B cell (primary cell): ENCODE measurements around the gene ZBTB21. TPM values are rescaled to one million over a fixed set of nuclear protein-coding genes. Genes with fewer than 3 reads are reported as not detected.

Experiments
- ATAC-seq: fragments of 200-7000 bp; cut with Tn5 transposase; one replicate; pipeline ENCODE4 v1.10.0; 2021; ENCODE audit warnings: low read depth, mild to moderate bottlenecking, moderate number of reproducible peaks, moderate library complexity
- CTCF ChIA-PET: fragments of 350-600 bp; sonication (Branson Sonifier 250); formaldehyde crosslinking; loops from one replicate; lab custom pipeline; 2021; ENCODE audit warnings: antibody characterized with exemption, inconsistent platforms; lab: Charles Lee
- POLR2A ChIA-PET: fragments of 350-600 bp; sonication (Branson Sonifier 250); formaldehyde crosslinking; loops from one replicate; lab custom pipeline; 2021; ENCODE audit warnings: antibody characterized with exemption; lab: Charles Lee
- DNase-seq: peaks from one replicate; pipeline ENCODE4 v3.0.0; 2013
- H2AFZ ChIP-seq: 2 replicates; pipeline ENCODE4 v1.6.1; 2012; ENCODE audit warnings: mild to moderate bottlenecking, low read depth, low read length; ENCODE audit not compliant: insufficient read depth, poor library complexity, severe bottlenecking
- H3K27ac ChIP-seq, 2 donors: 1 replicate in 1 of 2; 2 replicates in 1 of 2; pipeline ENCODE4 v1.5.1; 2012 to 2013; ENCODE audit warnings: low read length in 2 of 2, mild to moderate bottlenecking in 2 of 2, moderate library complexity in 1 of 2
- H3K27me3 ChIP-seq, 4 experiments: fragments of 200-600 bp in 1 of 4; sonication (generic) in 1 of 4; replicated peaks in 1 of 4; 1 replicate in 2 of 4; 2 replicates in 2 of 4; pipeline versions ENCODE4 v1.6.1 to v1.7.0; 2013 to 2016; ENCODE audit warnings: low read length in 3 of 4, mild to moderate bottlenecking in 2 of 4, mixed read lengths in 1 of 4, moderate library complexity in 1 of 4; ENCODE audit not compliant: insufficient read depth in 4 of 4, control insufficient read depth in 3 of 4; ENCODE audit errors: control extremely low read depth in 1 of 4
- H3K36me3 ChIP-seq, 2 experiments: replicated peaks in 1 of 2; 1 replicate in 1 of 2; 2 replicates in 1 of 2; pipeline versions ENCODE4 v1.6.1 to v1.7.1; 2013; ENCODE audit warnings: low read length in 1 of 2; ENCODE audit not compliant: insufficient read depth in 2 of 2, control insufficient read depth in 1 of 2; ENCODE audit errors: control extremely low read depth in 1 of 2, extremely low read depth in 1 of 2
- H3K4me1 ChIP-seq, 2 donors: fragments of 200-600 bp in 1 of 2; sonication (generic) in 1 of 2; 1 replicate in 1 of 2; 2 replicates in 1 of 2; pipeline versions ENCODE4 v1.5.1 to v1.6.1; 2013 to 2017; ENCODE audit warnings: low read length in 2 of 2; ENCODE audit not compliant: control insufficient read depth in 2 of 2, insufficient read depth in 2 of 2
- H3K4me2 ChIP-seq: replicated peaks from 2 replicates; pipeline ENCODE3; 2012; ENCODE audit warnings: mild to moderate bottlenecking, low read depth, low read length; ENCODE audit not compliant: poor library complexity, severe bottlenecking
- H3K4me3 ChIP-seq, 5 experiments: fragments of 200-600 bp in 1 of 5; sonication (generic) in 1 of 5; 1 replicate in 3 of 5; 2 replicates in 2 of 5; pipeline versions ENCODE4 v1.5.1 to v1.7.0; 2011 to 2016; ENCODE audit warnings: low read length in 4 of 5, mild to moderate bottlenecking in 4 of 5, low read depth in 2 of 5, control low read depth in 1 of 5, moderate library complexity in 1 of 5; ENCODE audit not compliant: insufficient read depth in 1 of 5; ENCODE audit errors: control extremely low read depth in 1 of 5, extremely low read depth in 1 of 5
- H3K79me2 ChIP-seq: fragments of 200-600 bp; sonication (generic); one replicate; pipeline ENCODE4 v1.6.0; 2016; ENCODE audit warnings: low read length; ENCODE audit not compliant: control insufficient read depth, insufficient read depth
- H3K9ac ChIP-seq: fragments of 200-600 bp; sonication (generic); 2 replicates; pipeline ENCODE4 v1.6.1; 2017; ENCODE audit warnings: mild to moderate bottlenecking, low read length, moderate library complexity
- H3K9me3 ChIP-seq, 3 donors: one replicate each; pipeline versions ENCODE4 v1.6.1 to v1.7.1; 2013; ENCODE audit warnings: low read length in 2 of 3; ENCODE audit not compliant: control insufficient read depth in 2 of 3, insufficient read depth in 1 of 3; ENCODE audit errors: control extremely low read depth in 1 of 3
- H4K20me1 ChIP-seq: 2 replicates; pipeline ENCODE4 v1.6.0; 2012; ENCODE audit warnings: mild to moderate bottlenecking, low read length; ENCODE audit not compliant: insufficient read depth, control insufficient read depth, poor library complexity, severe bottlenecking
- H3K27ac Mint-ChIP-seq: one replicate; pipeline ENCODE4 v1.8.0; 2021; ENCODE audit warnings: mixed read lengths
- H3K27me3 Mint-ChIP-seq: one replicate; pipeline ENCODE4 v1.8.0; 2021; ENCODE audit warnings: mixed read lengths
- H3K4me1 Mint-ChIP-seq: one replicate; pipeline ENCODE4 v1.8.0; 2021; ENCODE audit warnings: mixed read lengths
- H3K4me3 Mint-ChIP-seq: one replicate; pipeline ENCODE4 v1.8.0; 2021; ENCODE audit warnings: mixed read lengths
- H3K9me3 Mint-ChIP-seq: one replicate; pipeline ENCODE4 v1.8.0; 2022; ENCODE audit warnings: mixed read lengths; ENCODE audit not compliant: insufficient read depth
- CTCF ChIP-seq: fragments of 200-600 bp; IDR thresholded peaks from one replicate; pipeline ENCODE4 v1.8.0; 2022; ENCODE audit warnings: antibody characterized with exemption, mild to moderate bottlenecking
- EZH2 ChIP-seq: IDR thresholded peaks from 2 replicates; pipeline ENCODE4 v1.6.1; 2012; ENCODE audit warnings: borderline replicate concordance, low read depth, mild to moderate bottlenecking, moderate library complexity, low read length; ENCODE audit not compliant: insufficient read depth, poor library complexity, severe bottlenecking
- WGBS: methylation state at CpG from one replicate; pipeline ENCODE4 v1.1.5; 2013; ENCODE audit warnings: missing lambda C conversion rate; ENCODE audit not compliant: insufficient coverage; 5-methylcytosine and 5-hydroxymethylcytosine counted together
- intact Hi-C: fragments of 100-400 bp; cut with micrococcal nuclease; formaldehyde crosslinking; loops from one replicate; pipeline ENCODE4 v1.10.0; 2022
- polyA plus RNA-seq: library from polyadenylated mRNA; depleted of rRNA; stranded (reverse); fragments of >200 nt; gene quantifications from 2 replicates; pipeline ENCODE4 v1.2.3, GENCODE V29; 2012
- total RNA-seq, 2 donors: library from RNA; stranded (reverse); fragments of 120-200 nt in 1 of 2; gene quantifications; 1 replicate in 1 of 2; 2 replicates in 1 of 2; pipeline versions ENCODE4 v1.2.3 to v1.2.4, GENCODE V29; 2013 to 2022

The ZBTB21 gene
- total and polyA plus RNA-seq, 2 donors (not counting 1 experiment from before 2014, with no cell fraction given): 12.4 to 40.1 TPM

- Histone ChIP-seq H3K27me3 (no peaks in the 10 kb centered on the region), H3K9ac (no peak overlapping the region), H3K4me3 (no peak overlapping the region), H4K20me1 (no peaks in the 10 kb centered on the region), H3K36me3 (no peaks in the 10 kb centered on the region), H3K4me1 (no peaks in the 10 kb centered on the region), H3K9me3 (no peaks in the 10 kb centered on the region), H3K4me2 (no peak overlapping the region), H3K79me2 (no peaks in the 10 kb centered on the region), H3K27ac (no peak overlapping the region), H2AFZ (no peak overlapping the region)
- ChIA-PET CTCF (no interaction called here), POLR2A (no interaction called here)
- Mint-ChIP-seq H3K27ac (no peak overlapping the region), H3K27me3 (no peaks in the 10 kb centered on the region), H3K4me3 (no peak overlapping the region), H3K4me1 (peaks cover 4% of the 10 kb centered on the region), H3K9me3 (no peaks in the 10 kb centered on the region)
- WGBS: no CpG with 5 or more reads among the region's 9 CpGs
- TF ChIP-seq CTCF (no peak), EZH2 (no peak)
- ATAC-seq: no peak
- no peak for DNase-seq
- intact Hi-C loops: no loop called here
Observed at GRCh38 chr21:42051788-42052187, 41.6 kb upstream of the ZBTB21 start.

GRCh38 chr21:42049578-42050430 lies 39.6 kb upstream of the ZBTB21 start:
- no peak overlapping the region for H3K4me3 Mint-ChIP-seq
- no peak overlapping the region for H3K4me2 ChIP-seq
- DNase-seq: no peak
- ATAC-seq: no peak
- no peak overlapping the region for H2AFZ ChIP-seq
- H3K4me1 ChIP-seq: no peaks in the 10 kb centered on the region
- H3K27ac ChIP-seq: no peak overlapping the region
- intact Hi-C loops: no loop called here
- no peaks in the 10 kb centered on the region for H3K27me3 ChIP-seq
- H3K9me3 ChIP-seq: no peaks in the 10 kb centered on the region
- H4K20me1 ChIP-seq: no peaks in the 10 kb centered on the region
- no peaks in the 10 kb centered on the region for H3K79me2 ChIP-seq
- H3K27me3 Mint-ChIP-seq: no peaks in the 10 kb centered on the region
- ChIA-PET CTCF (no interaction called here), POLR2A (no interaction called here)
- peaks cover 2% of the 10 kb centered on the region for H3K4me1 Mint-ChIP-seq
- no peak for TF ChIP-seq EZH2
- no peak for TF ChIP-seq CTCF
- H3K9ac ChIP-seq: no peak overlapping the region
- no peak overlapping the region for H3K4me3 ChIP-seq
- 91% methylated on average over 16 of the region's 16 CpGs for WGBS
- H3K9me3 Mint-ChIP-seq: no peaks in the 10 kb centered on the region
- H3K27ac Mint-ChIP-seq: no peak overlapping the region
- H3K36me3 ChIP-seq: no peaks in the 10 kb centered on the region
